Stimulated activated CD8-positive, alpha-beta memory T cell treated with anti-CD3 and anti-CD28 coated beads, Interleukin-4, amount 100 ng/mL, for 4 hours (primary cell): Measurements from ENCODE around the gene CYFIP2.
A peak's percentile ranks its signal among the peaks of the same experiment; 100 is the strongest.

Source experiments
- DNase-seq, 2 donors: peaks; one replicate each; pipeline ENCODE4 v3.0.0-alpha.2; 2020; ENCODE audit warnings: low read depth in 2 of 2, low spot score in 1 of 2

CYFIP2 gene

DNA sequence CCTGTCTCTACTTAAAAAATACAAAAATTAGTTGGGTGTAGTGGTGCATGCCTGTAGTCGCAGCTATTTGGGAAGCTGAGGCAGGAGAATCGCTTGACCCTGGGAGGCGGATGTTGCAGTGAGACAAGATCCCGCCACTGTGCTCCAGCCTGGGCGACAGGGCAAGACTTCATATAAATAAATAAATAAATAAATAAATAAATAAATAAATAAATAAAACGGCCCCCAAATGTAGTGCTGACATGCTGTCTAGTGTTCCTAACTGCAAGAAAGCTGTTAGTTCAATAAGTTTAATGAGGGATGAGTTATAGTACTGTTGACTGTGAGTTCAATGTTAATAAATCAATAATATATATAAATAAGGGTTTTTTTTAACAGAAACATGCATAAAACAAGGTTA lies 7.5 kb upstream of the CYFIP2 start:
- no peak for DNase-seq

DNA sequence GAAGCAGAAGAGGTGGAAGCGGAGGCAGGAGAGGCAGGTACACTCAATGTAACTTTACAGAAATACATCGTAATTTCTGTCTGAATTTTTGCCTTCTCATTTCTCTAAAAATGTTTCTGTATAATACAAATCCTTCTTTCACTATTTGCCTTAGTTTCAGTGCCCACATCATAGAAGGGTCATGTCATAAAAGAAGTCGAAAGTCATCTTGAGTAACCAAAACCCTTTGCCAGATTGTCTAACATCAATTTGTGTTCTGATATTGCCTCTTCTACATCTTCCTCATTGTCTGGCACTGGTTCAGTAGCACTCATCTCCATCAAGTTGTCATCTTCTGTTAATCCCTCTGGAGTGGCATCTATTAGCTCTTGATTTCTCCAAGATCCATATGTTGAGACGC lies 6.2 kb upstream of the CYFIP2 start:
- DNase-seq = no peak

DNA sequence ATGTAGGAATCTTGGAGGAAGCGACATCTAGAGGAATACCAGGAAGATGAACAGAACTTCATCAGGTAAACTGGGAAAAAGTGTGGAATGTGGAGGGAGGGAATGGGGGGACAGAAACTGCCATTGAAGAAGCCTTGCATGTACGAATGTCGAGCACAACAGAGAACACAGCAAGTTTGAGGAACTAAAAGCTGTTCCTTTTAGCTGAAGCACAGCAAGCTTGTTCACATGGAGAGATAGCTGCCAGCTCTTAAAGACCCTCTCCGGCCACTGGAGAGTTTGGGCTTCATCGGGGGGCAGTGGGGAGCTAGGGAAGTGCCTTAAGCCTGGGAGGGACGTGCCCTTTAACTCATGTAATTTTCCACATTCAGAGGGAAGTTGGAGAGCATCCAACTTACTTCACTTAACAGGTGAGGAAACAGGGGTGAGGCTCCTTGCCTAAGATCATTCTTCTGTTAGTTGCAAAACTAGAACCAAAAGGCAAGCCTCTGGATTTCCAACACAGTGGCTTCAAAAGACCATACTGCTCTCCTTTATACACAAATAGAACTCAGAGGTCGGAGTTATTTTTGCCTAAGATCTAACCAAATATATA lies 2.3 kb upstream of the CYFIP2 start:
- DNase-seq = no peak

DNA sequence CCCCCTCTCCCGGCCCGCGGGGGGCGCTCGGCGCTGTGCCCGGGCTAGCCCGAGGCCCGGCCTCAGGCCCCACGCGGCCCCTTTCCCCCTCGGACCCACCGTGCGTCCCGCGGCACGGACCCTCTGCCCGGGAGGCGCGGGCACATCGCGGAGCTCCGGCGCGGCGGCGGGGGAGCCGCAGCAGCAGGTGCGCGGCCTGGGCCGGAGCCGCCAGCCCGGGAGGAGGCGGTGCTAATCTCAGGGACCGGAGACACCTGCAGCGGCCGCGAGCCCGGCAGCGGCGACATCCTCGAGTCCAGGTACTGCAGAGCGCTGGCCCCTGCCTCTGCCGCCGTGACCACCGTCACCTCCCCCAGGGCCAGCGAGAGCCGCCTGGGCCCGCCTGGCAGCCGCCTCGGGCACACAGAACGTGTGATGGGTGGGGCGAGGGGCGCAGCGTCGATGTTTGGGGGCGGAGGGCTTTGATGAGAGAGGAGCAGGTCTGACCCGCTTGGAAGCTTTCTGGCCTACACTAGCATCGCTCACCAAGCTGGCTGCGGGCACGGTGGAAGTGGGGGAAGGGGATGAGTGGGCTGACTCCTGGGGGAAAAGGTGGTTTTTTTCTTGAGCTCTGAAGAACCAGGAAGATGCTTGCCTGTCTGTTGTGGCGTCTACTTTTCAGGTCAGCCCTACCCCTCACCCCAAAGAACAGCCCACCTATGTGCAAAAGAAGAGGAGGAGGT lies 524 bp downstream of the CYFIP2 start:
- no peak for DNase-seq

DNA sequence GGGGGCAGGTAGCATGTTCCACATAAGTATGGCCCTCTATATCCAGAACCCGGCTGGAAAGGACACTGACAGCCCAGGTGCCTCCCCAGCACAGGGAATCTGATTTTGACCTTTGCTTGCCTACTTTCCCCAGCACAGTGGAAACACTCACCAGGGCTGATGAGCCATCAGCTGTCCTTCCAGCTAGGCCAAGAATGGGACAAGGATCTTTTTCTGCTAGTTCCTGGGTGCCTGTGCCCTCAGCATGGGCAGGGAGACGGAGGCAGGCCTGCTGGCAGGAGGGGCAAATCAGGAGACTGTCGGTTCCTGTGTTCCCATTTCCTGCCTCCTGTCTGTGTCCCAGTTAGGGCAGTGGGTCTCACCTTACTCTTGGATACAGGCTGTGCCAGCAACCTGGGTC lies 1.1 kb downstream of the CYFIP2 start:
- DNase-seq = no peak

DNA sequence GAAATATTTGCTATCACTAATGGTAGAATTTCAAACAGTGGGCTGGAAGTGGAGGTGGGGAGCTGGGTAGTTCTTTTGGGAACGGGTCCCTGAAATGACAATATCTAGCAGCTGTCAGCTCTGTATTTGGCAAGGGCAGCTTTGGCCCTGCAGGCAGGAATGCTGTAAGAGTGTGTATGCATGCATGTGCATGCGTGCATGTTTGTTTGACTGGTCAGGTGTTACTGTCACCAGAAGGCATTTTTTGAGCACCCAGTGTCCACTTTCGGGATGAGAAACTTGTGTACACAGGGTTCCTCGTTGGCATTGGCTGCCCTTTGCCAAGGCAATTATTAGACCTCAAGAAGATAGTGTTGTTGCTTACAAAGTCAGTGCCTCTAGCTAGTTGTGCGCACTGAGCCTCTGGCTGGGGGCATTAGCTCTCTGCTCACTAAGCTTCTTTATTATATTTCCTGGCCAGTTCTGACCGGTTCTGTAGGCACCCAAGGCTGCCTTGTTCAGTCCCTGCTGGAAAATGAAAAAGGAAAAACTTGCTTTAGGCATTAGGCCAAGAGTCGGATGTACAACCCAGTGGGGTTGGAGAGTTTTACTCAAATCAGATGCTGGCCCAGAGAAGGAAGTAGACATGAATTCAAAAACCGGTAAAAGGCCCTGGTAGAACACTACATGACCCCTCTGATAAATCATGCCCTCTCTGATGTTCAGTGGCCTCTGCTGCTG lies 2.0 kb downstream of the CYFIP2 start:
- no peak for DNase-seq

DNA sequence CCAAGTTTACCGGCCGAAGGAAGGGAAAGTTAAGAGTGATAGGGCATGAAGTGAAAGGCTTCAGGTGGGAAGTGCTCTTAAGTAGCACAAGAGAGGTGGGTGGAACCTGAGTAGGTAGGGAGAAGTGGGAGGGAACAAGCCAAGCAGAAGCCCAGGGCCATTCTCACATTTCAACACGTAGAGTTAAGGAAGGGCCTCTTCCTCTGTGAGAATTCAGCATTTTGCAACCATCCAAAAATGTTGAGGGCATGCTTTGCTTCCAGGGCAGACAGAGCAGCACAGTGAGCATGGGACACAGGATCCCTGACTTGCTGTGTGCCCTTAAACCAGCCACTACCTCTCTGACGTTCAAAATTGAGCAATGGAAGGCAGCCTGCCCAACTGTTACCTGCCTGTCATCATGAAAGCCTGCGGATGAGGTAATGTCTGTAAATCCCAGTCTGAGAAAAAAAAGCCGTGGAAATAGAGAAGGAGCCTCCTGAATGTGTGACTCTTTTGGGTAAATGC lies 3.3 kb downstream of the CYFIP2 start:
- no peak for DNase-seq

DNA sequence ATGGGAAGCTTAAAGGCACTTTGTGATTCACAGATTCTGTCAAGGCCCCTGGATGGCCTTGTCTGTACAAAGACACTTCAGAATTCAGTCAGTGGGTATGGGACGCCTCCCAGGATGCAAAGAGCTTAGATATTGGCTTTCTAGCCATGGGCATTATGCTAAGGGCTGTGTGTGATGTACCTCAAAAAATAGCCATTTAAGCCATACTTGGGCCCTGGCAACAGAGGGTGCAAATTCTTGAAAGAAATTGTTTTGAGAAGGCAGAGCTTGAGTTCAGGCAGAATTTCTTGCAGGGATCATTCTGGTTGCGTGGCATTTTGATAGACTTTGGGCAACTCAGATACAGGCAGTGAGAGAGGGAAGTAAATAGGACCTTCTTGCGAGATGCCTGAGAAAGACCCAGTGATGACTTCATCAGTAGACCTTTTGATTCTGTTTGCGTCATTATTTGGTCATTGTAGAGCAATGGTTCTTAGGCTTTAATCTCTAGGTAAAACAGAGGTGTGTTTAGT lies 3.9 kb downstream of the CYFIP2 start:
- DNase-seq = no peak

DNA sequence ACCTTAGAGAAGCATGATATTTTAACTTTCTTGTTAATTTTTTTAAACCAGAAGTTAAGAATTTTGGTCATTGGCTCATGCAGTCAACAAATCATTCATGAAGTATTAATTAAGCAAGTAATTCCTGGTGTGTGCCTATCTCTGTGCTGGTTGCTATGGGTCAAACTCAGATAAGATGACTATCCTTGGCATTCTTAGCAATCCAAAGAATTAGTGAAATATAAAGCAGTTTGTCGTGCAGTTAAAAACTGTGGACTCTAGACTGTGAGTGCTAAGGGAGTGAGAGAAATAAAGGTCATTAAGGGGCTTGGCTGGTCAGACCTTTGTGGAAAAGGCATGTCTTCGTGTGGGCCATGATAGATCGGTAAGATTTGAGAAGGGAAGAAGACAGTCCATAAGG lies 4.8 kb downstream of the CYFIP2 start:
- DNase-seq = no peak

DNA sequence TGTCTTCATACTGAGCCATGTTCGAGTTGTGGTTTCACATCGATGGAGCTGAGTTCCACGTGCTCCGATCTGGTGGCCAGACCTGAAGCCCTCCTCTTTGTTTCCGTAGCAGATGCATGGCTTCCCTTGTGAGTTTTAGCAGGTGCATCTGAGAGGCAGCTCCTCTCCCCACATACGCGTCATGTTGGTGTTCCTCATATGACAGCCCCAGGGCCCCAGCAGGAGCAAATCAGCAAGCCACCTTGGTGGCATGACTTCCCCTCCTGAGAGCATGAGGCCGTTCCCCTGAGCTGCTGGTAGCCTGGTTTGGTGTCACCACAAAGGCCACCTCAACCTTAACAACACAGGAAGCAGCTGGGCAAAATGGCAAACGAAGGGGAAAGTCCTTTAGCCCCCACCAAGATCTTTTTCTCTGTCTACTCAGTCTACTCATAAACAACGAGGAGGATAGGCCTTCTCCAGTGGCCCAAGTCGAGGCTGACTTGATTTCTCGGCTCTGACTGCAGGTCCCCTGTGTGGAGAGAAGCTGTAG lies 5.9 kb downstream of the CYFIP2 start:
- DNase-seq = peak; percentile 57 to 70

DNA sequence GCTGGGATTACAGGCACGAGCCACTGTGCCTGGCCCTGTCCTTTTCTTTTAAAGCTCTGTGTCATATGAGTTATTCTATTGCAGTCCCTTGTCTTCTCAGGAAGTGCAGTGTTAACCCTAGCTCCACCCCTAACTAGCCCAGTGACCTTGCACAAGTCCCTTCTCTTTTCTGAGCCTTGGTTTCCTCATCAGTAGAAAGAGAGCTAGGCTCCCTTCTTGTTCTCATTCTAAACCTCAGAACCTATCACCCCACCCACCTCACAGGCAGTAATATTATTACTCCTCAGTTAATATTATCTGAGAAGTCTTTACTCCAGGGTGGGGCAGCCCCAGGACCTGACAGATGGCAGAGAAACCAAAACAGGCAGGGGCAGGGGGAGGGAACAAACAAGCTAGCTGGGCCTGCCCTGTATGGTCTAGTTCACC lies 7.2 kb downstream of the CYFIP2 start:
- DNase-seq = no peak

DNA sequence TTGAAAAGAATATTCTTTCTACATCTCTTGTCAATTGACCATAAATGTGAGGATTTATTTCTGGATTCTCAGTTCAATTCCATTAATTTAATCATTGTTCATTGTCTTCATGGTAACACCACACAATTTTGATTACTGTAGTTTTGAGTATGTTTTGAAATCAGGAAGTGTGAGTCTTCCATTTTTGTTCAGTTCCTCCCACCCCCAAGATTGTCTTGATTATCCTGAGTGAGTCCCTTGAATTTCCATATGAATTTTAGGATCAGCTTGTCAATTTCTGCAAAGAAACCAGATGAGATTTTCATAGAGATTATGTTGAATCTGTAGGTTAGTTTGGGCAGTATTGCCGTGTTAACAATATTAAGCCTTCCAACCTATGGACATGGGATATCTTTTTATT lies 9.5 kb downstream of the CYFIP2 start:
- DNase-seq = no peak

DNA sequence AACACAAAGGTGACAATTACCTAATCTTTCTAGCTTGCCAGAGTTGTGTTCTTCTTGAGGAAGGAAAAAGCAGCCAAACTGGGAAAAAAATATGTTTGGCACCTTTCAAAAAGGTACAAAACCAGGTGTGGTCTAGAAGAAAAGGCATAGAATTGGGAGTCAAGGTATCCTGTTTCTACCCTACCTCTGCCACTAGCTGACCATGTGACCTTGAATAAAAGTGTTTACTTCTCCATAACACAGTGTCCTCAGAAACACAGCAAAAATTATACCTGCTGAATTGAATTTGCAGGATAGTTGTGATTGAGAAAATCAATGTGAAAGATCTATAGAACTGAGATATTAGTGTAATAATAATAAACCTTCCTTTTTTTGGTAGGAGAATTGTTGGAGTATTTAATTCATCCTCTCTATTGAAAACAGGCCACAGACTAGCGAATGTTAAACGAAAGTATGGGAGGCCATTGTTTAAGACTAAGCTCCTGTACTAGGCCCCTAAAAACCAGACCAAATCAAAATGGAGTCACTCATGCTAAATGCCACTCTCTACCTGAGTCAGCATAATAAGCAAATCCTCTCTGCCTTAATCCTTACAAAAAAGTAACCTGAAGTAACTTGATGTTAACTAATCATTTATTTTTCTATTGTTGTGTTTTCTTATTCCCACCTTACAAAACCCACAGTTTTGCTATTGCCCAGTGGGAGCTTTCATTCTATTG lies 12.6 kb downstream of the CYFIP2 start:
- no peak for DNase-seq

DNA sequence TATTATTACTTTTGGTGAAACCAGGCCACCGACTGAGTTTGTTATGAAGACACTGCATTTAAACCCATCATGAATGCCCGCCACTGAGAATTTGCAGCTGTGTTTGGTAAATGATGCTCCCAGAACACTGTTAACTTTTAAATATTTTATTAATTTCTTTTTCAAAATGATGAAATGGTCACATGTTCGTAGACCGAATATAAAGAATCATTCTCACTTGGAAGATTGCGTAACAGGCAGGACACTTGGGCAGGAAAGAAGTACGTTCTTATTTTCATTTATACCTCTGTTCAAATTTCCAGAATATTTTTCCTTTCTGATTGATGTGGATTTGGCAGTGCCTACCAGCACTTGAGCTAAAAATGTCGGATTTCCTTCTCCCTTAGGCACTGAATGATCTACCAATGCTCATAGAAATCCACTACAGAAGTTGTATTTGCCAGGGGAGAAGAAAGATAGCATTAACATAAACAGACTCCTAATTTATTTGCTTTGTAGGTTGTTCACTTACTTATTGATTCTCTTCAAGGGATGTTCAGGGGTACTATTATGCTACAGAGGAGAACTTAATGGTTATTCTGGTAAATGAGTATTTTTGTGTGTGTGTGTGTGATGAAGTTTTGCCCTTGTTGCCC lies 13.8 kb downstream of the CYFIP2 start:
- DNase-seq = no peak

DNA sequence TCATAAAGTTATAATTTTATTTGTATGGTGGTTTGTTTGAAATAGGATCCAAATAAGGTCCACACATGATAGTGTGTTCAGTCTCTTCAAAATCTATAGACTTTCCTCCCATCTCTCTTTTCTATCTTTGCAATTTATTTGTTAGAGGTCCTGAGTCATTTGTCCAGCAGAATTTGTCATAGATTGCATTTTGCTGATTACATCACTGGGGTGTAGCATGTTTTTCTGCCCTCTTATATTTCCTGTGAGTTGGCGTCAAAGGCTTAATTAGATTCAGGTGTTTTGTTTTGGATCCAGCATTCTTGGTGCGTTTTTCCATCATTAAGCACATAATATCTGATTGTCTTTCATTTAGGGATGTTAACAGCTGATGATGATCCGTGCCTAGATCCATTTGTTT lies 15.0 kb downstream of the CYFIP2 start:
- no peak for DNase-seq

DNA sequence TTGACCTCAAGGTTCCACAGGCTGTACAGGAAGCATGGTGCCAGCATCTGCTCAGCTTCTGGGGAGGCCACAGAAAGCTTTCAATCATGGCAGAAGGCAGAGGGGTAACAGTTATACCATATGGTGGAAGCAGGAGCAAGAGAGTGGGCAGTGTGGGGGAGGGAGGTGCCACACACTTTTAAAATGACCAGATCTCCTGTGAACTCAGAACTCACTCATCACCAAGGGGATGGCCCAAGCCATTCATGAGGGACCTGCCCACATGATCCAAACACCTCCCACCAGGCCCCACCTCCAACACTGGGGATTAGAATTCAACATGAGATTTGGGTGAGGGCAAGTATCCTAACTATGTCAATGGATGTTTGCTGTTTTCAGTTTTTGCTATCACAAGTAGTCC lies 16.2 kb downstream of the CYFIP2 start:
- no peak for DNase-seq

DNA sequence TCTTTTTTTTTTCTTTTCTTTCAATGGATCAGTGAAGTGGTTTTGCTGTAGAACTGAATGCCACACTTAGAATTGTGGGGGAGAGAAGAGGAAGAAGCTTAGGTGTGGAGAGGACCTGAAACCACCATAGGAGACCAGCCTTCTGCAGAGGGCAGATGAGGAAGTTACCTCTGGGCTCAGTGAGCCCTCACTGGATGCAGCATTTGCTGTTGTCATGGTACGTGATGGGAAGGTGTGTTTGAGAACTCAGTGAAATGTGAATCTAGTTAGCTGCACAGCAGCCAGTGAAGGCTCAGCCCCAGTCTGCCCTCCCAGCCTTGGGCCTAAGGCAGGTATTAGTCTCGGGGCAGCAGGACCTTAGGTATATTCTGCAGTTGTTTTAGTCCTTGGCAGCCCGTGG lies 17.5 kb downstream of the CYFIP2 start:
- DNase-seq = no peak

DNA sequence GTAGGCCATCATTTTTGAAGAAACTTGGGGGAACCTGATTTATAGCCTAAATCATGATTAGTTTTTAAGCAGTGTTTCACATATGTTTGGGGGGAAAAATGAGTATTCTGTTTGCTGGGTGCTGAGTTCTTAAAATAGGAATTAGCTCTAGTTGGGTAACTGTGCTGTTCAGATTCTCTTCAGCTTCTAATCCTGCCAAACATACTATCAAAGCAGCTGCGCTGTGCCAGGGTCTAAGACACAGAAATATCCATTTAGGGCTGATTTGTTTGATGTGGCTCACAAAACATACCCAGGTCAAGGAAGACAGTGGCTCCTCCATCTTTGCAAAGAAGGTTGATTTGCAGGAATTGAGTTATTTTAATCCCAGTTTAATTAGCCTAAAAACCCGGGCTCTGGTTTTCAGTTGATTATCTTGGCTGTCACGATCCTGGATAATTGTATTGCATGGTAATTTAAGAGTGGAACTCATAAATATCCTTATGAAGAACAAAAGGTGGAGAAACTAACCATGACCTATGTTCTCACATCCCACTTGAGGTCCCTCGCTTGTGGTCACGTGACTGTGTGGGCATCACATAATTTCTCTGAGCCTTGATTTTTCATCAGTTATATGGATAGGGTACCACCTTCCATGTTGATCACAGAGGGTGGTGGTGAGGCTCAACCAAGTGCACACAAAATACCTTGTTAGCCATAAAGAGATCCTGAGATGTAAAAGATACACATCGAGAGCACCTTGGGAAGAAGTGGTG lies 18.7 kb downstream of the CYFIP2 start:
- no peak for DNase-seq

DNA sequence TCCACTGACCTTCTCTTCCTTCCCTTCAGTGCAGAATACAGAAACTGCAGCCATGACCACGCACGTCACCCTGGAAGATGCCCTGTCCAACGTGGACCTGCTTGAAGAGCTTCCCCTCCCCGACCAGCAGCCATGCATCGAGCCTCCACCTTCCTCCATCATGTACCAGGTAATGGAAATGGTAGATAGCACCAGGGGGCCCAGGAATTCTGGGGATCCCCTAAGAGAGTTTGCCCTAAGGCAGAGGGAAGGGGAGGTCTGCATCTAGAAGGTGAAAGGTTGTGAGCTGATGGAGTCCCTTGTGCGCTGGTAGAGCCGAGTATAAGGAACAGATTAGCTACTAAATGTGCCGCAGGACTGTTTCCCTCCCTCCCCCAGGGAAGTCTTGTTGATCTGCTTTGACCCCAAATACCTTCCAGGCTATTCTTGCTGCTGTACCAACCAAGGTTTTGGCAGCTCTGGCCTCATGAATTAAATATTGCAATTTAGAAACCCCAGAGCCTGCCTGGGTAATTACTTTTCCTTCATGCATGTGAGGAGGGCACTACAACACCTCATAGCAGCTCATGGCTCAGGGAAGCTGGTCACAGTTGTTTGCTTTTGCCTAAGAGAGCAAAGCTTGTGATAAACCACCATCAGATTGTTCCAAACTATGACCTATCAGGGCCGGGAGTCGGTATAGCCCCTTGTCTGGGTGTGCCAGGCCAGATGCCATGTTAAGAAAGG lies 19.6 kb downstream of the CYFIP2 start:
- DNase-seq = no peak
